ENCODE data around the gene TP53RK. TPM values are rescaled to one million over a fixed set of nuclear protein-coding genes. Genes with fewer than 3 reads are reported as not detected.

Gene TP53RK
- total RNA-seq, 1 experiment from 2014 or later, result 22.9 TPM

- no peaks in the 10 kb centered on the region for H3K27me3 ChIP-seq (ENCODE audit: low read length)
- no peak overlapping the region for H3K9ac ChIP-seq (ENCODE audit: low read length)
- H3K4me3 ChIP-seq (ENCODE audit: low read length), result no peak overlapping the region
- no peaks in the 10 kb centered on the region for H3K4me1 ChIP-seq (ENCODE audit: low read length)
- no peaks in the 10 kb centered on the region for H3K9me2 ChIP-seq (replicated peaks; ENCODE audit: insufficient read depth, low read length)
- no peaks in the 10 kb centered on the region for H3K36me3 ChIP-seq (ENCODE audit: insufficient read depth, low read length)
- no peak for DNase-seq
- no peaks in the 10 kb centered on the region for H3K79me2 ChIP-seq (ENCODE audit: low read length)
- H3K9me3 ChIP-seq (ENCODE audit: low read length), result no peaks in the 10 kb centered on the region
- no peaks in the 10 kb centered on the region for H4K20me1 ChIP-seq (ENCODE audit: insufficient read depth, low read depth, low read length)
- H3K4me2 ChIP-seq (ENCODE audit: low read depth, low read length, poor library complexity, severe bottlenecking), result no peak overlapping the region
- H3K27ac ChIP-seq (ENCODE audit: low read length), result no peak overlapping the region
- no peak overlapping the region for H2AFZ ChIP-seq (ENCODE audit: low read length)
These were observed 53.6 kb downstream of the TP53RK start for GRCh38 chr20:46635514-46636136.

GRCh38 chr20:46634528-46634927, 54.7 kb downstream of the TP53RK start:
- no peaks in the 10 kb centered on the region for H3K79me2 ChIP-seq (ENCODE audit: low read length)
- H3K4me1 ChIP-seq (ENCODE audit: low read length), result no peaks in the 10 kb centered on the region
- H3K4me3 ChIP-seq (ENCODE audit: low read length), result no peak overlapping the region
- no peaks in the 10 kb centered on the region for H3K36me3 ChIP-seq (ENCODE audit: insufficient read depth, low read length)
- H3K27ac ChIP-seq (ENCODE audit: low read length), result no peak overlapping the region
- H3K27me3 ChIP-seq (ENCODE audit: low read length), result no peaks in the 10 kb centered on the region
- no peak overlapping the region for H3K4me2 ChIP-seq (ENCODE audit: low read depth, low read length, poor library complexity, severe bottlenecking)
- H3K9me3 ChIP-seq (ENCODE audit: low read length), result no peaks in the 10 kb centered on the region
- no peak for DNase-seq
- H3K9ac ChIP-seq (ENCODE audit: low read length), result no peak overlapping the region
- no peaks in the 10 kb centered on the region for H3K9me2 ChIP-seq (replicated peaks; ENCODE audit: insufficient read depth, low read length)
- H2AFZ ChIP-seq (ENCODE audit: low read length), result no peak overlapping the region
- no peaks in the 10 kb centered on the region for H4K20me1 ChIP-seq (ENCODE audit: insufficient read depth, low read depth, low read length)

Other genes starting within 250 kb of the TP53RK start
- gene ZNF334, start 175.9 kb downstream of the TP53RK start, total RNA-seq (2014; rRNA removed; shearing (Covaris generic); ENCODE audit: low replicate concordance), result not detected in 2 replicates
- gene OCSTAMP, start 138.8 kb downstream of the TP53RK start, total RNA-seq (2014; rRNA removed; shearing (Covaris generic); ENCODE audit: low replicate concordance), result not detected in 2 replicates
- not detected in 2 replicates for gene SLC13A3, start 38.0 kb downstream of the TP53RK start, total RNA-seq (2014; rRNA removed; shearing (Covaris generic); ENCODE audit: low replicate concordance)
- not detected in 2 replicates for gene SLC2A10, start 20.2 kb upstream of the TP53RK start, total RNA-seq (2014; rRNA removed; shearing (Covaris generic); ENCODE audit: low replicate concordance)
- gene EYA2, start 205.4 kb upstream of the TP53RK start, total RNA-seq (2014; rRNA removed; shearing (Covaris generic); ENCODE audit: low replicate concordance), result not detected in 2 replicates